OCI-LY1 (cell line): ENCODE data around the gene NOG.

ENCODE experiments used
- H2AFZ ChIP-seq: fragments of 200-600 bp; sonication (generic), shearing (Covaris generic); 2 replicates; pipeline ENCODE4 v1.6.0; 2014; ENCODE audit warnings: antibody characterized with exemption, mild to moderate bottlenecking, low read length
- H3F3A ChIP-seq: fragments of 200-600 bp; sonication (generic), shearing (Covaris generic); 2 replicates; pipeline ENCODE4 v1.6.0; 2014; ENCODE audit warnings: mild to moderate bottlenecking, antibody characterized with exemption, low read length, moderate library complexity; ENCODE audit not compliant: insufficient read depth
- H3K27ac ChIP-seq: fragments of 200-600 bp; sonication (generic); 2 replicates; pipeline ENCODE4 v1.5.1; 2014; ENCODE audit warnings: low read length, mixed run types, mild to moderate bottlenecking, low read depth; ENCODE audit not compliant: poor library complexity, severe bottlenecking
- H3K27me3 ChIP-seq: fragments of 200-600 bp; sonication (generic); 2 replicates; pipeline ENCODE4 v1.6.0; 2014; ENCODE audit warnings: antibody characterized with exemption, mild to moderate bottlenecking, low read length, moderate library complexity; ENCODE audit not compliant: insufficient read depth
- H3K36me3 ChIP-seq: fragments of 200-600 bp; sonication (generic); 2 replicates; pipeline ENCODE4 v1.6.1; 2014; ENCODE audit warnings: mild to moderate bottlenecking, antibody characterized with exemption, low read length, moderate library complexity, mixed read lengths; ENCODE audit not compliant: insufficient read depth
- H3K4me1 ChIP-seq: fragments of 200-600 bp; sonication (generic); 2 replicates; pipeline ENCODE4 v1.5.1; 2014; ENCODE audit warnings: mild to moderate bottlenecking, low read length, moderate library complexity; ENCODE audit not compliant: insufficient read depth, severe bottlenecking
- H3K4me2 ChIP-seq: fragments of 200-600 bp; sonication (generic), shearing (Covaris generic); 2 replicates; pipeline ENCODE4 v1.6.1; 2014; ENCODE audit warnings: low read length
- H3K4me3 ChIP-seq: fragments of 200-600 bp; sonication (generic); 2 replicates; pipeline ENCODE4 v1.5.1; 2014; ENCODE audit warnings: low read length, low read depth, mild to moderate bottlenecking, mixed read lengths; ENCODE audit not compliant: poor library complexity, severe bottlenecking
- H3K79me2 ChIP-seq: fragments of 200-600 bp; shearing (Covaris generic); 2 replicates; pipeline ENCODE4 v1.6.1; 2016; ENCODE audit warnings: mixed run types, low read length, mixed read lengths; ENCODE audit not compliant: insufficient read depth
- H3K9ac ChIP-seq: fragments of 200-600 bp; sonication (generic), shearing (Covaris generic); 2 replicates; pipeline ENCODE4 v1.6.1; 2014; ENCODE audit warnings: mild to moderate bottlenecking, low read length, mixed read lengths
- H3K9me2 ChIP-seq: fragments of 200-600 bp; sonication (generic), shearing (Covaris generic); 2 replicates; pipeline ENCODE4 v1.6.1; 2014; ENCODE audit warnings: low read depth, mild to moderate bottlenecking, low read length, mixed read lengths
- H3K9me3 ChIP-seq: fragments of 200-600 bp; shearing (Covaris generic); 2 replicates; pipeline ENCODE4 v1.6.1; 2014; ENCODE audit warnings: low read length, mixed read lengths
- H4K20me1 ChIP-seq: fragments of 200-600 bp; sonication (generic), shearing (Covaris generic); 2 replicates; pipeline ENCODE4 v1.6.0; 2016; ENCODE audit warnings: mild to moderate bottlenecking, low read length; ENCODE audit not compliant: insufficient read depth
- CTCF ChIP-seq: fragments of 200-600 bp; sonication (generic), shearing (Covaris generic); IDR thresholded peaks from 2 replicates; pipeline ENCODE4 v1.5.1; 2017; ENCODE audit warnings: mild to moderate bottlenecking, antibody characterized with exemption, low read length, moderate library complexity, mixed read lengths
- EZH2 ChIP-seq: fragments of 200-600 bp; sonication (generic), shearing (Covaris generic); IDR thresholded peaks from 2 replicates; pipeline ENCODE4 v1.8.0; 2017; ENCODE audit warnings: borderline replicate concordance, mixed run types, mild to moderate bottlenecking, antibody characterized with exemption, low read length, moderate library complexity, mixed read lengths

NOG gene

GRCh38 chr17:56577190-56577842 lies 16.2 kb upstream of the NOG start:
- Histone ChIP-seq H3K36me3 (no peaks in the 10 kb centered on the region), H3K79me2 (no peaks in the 10 kb centered on the region), H3K9ac (no peak overlapping the region), H3K27me3 (no peaks in the 10 kb centered on the region; the same call in 1 of the 2 replicates), H2AFZ (no peak overlapping the region), H4K20me1 (no peaks in the 10 kb centered on the region), H3K27ac (no peak overlapping the region), H3K4me1 (no peaks in the 10 kb centered on the region), H3K4me3 (no peak overlapping the region), H3K9me3 (no peaks in the 10 kb centered on the region), H3K9me2 (no peaks in the 10 kb centered on the region), H3F3A (no peaks in the 10 kb centered on the region), H3K4me2 (no peak overlapping the region)
- no peak for TF ChIP-seq CTCF
- no peak for TF ChIP-seq EZH2

- Histone ChIP-seq H3K9me2 (no peaks in the 10 kb centered on the region), H3K9me3 (no peaks in the 10 kb centered on the region), H3K9ac (no peak overlapping the region), H3K4me3 (no peak overlapping the region), H3K79me2 (no peaks in the 10 kb centered on the region), H3K4me1 (no peaks in the 10 kb centered on the region), H3K36me3 (no peaks in the 10 kb centered on the region), H3K4me2 (no peak overlapping the region), H3K27me3 (no peaks in the 10 kb centered on the region; the same call in 1 of the 2 replicates), H4K20me1 (no peaks in the 10 kb centered on the region), H3K27ac (no peak overlapping the region), H2AFZ (no peak overlapping the region), H3F3A (no peaks in the 10 kb centered on the region)
- TF ChIP-seq CTCF (no peak), EZH2 (no peak)
Measured at GRCh38 chr17:56577843-56578204, 15.7 kb upstream of the NOG start.

- Histone ChIP-seq H3K36me3 (no peaks in the 10 kb centered on the region), H3K9me2 (no peaks in the 10 kb centered on the region), H3K9ac (no peak overlapping the region), H3K79me2 (no peaks in the 10 kb centered on the region), H3K27ac (no peak overlapping the region), H3K9me3 (no peaks in the 10 kb centered on the region), H3K4me2 (no peak overlapping the region), H3K27me3 (no peaks in the 10 kb centered on the region; the same call in 1 of the 2 replicates), H2AFZ (no peak overlapping the region), H4K20me1 (no peaks in the 10 kb centered on the region), H3F3A (no peaks in the 10 kb centered on the region), H3K4me3 (no peak overlapping the region), H3K4me1 (no peaks in the 10 kb centered on the region)
- TF ChIP-seq CTCF (no peak), EZH2 (no peak)
Measured at GRCh38 chr17:56581635-56582627, 11.6 kb upstream of the NOG start.
